ENCODE results near the gene KIAA1755.
"Not testable (repeated sequence)": the region's sequence is repeated elsewhere in the genome, so short reads cannot be mapped to it uniquely, and the experiment has no call there.

The KIAA1755 gene

DNA sequence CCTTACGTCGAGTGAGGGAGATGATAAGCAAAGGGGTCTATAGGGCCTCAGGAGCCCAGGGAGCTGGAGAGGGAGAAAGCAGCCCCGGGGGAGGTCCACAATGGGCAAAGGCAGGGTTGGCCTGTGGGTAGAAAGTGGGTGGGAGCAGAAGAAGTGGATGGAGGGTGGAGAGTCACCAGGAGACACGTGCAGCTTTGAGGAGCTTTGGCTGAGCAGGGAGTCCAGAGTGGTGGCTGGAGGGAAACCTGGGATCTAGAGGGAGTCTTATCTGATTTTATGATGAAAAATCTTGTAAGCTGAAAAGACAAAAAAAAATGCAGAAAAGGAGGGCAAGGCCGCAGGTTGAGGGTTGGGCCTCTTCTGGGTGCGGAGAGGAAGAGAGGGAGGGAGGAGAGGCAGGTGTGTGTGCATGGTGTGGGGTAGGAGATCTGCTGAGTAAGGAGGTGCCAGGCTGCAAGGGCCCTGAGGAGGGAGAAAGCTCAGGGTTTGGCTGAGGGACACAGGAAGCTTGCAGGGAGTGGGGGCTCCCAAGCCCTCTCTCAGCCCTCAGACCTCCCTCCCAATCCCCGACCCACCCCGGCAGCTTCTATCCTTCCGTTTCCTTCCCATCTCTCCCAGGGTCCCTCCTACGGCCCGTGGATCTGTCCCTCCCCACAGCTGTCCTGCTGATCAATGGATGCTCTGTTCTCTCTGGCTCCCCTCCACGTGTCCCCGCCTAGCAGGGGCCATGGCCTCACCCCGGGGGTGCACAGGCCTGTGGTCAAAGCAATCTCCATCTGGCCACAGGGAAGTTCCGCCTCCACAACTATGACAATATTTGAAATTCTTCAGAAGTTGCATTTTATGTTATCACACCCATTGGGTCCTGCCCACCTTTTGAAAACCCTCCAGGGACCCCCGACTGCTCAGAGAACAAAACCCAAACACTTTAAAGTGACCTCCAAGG lies 26.3 kb upstream of the KIAA1755 start:
- DNase-seq = peak; percentile 59

DNA sequence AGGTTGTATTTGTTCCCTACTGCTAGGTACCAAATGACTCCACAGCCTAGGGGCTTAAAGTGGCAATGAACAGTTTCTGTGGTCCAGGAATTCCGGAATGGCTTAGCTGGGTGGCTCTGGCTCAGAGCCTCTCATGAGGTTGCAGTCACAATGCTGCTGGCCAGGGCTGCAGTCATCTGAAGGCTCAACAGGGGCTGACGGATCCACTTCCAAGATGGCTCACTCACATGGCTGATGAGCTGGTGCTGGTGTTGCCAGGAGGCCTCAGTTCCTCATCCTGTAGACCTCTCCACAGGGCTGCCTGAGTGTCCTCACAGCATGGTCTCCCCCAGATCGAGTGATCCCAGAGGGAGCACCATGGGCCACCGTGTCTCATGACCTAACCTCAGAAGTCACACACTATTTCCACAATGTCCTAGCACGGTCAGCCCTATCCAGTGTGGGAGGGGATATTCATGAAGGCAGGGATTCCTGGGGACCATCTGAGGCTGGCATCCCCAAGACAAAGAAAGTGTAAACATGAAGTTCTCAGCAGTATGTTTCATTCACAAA lies 24.4 kb upstream of the KIAA1755 start:
- DNase-seq = no peak

DNA sequence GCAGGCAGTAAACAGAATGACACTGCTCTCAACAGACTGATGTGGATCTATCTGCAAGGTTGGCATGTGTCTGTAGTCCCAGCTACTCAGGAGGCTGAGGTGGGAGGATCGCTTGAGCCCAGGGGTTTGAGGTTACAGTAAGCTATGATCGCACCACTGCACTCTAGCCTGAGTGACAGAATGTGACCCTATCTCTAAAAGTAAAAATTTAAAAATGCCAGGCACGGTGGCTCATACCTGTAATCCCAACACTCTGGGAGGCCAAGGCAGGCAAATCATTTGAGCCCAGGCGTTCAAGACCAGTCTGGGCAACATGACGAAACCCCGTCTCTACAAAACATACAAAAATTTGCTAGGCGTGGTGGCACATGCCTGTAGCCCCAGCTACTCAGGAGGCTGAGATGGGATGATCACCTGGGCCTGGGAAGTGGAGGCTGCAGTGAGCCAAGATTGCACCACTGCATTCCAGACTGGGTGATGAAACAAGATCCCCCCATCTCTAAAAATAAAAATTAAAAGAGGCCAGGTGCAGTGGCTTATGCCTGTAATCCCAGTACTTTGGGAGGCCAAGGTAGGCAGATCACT lies 23.6 kb upstream of the KIAA1755 start:
- not testable (repeated sequence) for DNase-seq

DNA sequence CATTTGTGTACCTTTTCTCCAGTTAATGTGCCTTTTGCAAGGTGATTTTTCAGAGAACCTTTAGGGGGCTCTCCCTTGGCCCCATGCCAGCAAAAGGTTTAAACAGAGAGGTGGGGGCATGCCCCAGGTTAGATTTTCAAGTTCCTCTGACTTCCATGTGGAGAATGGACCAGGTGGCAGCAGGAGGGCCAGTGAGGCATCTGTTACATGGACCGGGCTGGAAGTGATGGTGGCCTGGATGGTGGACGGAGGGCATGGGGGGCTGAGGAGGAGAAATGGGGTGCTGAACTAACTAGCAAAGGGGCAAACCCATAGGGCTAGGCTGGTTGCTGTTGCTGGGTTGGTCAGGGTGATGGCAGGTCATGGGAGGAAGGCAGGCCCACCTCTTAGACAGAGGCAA lies 22.7 kb upstream of the KIAA1755 start:
- DNase-seq = no peak

DNA sequence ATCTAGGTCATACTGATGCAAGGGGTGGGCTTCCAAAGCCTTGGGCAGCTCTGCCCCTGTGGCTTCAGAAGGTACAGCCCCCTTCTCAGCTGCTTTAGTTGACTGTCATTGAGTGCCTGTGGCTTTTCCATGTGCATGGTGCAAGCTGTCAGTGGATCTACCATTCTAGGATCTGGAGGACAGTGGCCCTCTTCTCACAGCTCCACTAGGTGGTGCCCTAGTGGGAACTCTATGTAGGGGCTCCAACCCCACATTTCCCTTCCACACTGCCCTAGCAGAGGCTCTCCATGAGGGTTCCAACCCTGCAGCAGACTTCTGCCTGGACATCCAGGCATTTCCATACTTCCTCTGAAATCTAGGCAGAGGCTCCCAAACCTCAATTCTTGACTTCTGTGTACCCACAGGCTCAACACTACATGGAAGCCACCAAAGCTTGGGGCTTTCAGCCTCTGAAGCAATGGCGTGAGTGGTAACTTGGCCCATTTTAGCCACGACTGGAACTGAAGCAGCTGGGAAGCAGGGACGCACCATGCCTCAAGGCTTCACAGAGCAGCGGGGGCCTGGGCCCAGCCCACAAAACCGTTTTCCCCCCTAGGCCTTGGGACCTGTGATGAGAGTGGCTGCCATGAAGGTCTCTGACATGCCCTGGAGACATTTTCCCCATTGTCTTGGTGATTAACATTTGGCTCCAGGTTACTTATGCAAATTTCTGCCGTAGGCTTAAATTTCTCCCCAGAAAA lies 20.8 kb upstream of the KIAA1755 start:
- not testable (repeated sequence) for DNase-seq

DNA sequence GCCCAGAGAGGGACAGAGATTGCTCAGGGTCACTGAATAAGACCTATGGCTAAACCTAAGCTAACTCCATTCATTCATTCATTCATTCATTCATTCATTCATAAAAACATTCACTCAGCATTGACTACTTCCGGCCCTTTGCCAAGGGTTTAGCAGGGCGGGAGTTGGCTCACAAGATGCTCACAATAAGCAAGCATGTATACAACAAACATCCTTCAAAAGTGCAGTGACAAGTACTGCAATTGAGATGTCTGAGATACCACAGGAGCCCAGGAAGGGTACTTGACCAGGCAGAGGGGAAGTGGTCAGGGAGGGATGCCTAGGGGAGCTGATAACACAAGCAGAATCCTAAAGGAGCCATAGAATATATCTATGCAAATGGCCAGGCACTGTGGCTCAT lies 18.2 kb upstream of the KIAA1755 start:
- DNase-seq = no peak

DNA sequence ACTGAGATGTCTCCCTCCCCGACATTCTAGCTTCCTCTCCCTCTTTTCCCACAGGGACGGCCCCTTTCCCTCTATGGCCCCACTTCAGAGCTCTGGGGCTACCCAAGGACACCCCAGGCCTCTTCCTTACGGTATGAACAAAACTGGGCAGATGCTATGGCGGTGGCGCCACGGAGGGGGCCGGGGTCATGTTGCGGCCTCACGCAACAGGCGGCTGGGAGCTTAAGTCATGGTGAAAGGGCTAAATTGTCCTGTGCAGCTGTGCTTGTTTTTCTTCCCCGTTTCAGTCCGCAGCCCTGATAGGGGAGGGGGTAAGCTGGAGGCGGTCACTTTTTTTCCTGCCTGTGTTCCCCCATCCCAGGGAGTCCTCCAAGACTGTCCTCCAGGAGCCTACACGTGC lies 17.6 kb upstream of the KIAA1755 start:
- no peak for DNase-seq

DNA sequence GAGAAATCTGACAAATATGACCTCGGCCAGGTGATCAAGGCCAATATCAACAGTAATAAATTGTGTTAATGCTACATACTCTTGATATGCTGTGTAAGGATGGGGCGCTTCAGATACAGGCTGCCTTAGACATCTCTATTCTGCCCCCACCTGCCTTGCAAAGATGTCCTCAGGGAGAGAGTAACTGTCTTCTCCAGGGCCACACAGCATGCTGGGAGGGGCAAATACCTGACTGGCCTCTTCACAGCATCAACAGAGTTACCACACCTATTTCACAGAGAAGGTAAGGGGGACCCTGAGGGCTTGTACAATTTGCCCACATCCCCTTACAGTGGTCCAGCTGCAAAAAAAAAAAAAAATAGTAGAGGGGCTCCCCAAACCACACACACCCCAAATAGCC lies 17.2 kb upstream of the KIAA1755 start:
- DNase-seq = no peak

DNA sequence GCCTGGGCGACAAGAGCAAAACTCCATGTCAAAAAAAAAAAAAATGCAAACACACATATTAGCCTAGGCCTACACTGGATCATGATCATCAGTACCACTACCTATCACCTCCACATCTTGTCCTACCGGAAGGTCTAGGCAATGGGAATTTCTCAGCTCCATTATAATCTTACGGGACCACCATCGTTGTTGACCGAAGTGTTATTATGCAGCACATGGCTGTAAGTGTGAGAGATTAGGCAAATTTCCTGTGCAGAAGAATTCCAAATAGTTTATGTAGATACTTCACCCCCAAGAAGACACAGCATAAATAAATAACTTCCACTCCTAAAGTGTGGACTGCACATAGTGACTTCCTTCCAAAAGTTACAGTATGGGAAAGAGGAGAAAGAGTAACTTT lies 16.8 kb upstream of the KIAA1755 start:
- DNase-seq = no peak

DNA sequence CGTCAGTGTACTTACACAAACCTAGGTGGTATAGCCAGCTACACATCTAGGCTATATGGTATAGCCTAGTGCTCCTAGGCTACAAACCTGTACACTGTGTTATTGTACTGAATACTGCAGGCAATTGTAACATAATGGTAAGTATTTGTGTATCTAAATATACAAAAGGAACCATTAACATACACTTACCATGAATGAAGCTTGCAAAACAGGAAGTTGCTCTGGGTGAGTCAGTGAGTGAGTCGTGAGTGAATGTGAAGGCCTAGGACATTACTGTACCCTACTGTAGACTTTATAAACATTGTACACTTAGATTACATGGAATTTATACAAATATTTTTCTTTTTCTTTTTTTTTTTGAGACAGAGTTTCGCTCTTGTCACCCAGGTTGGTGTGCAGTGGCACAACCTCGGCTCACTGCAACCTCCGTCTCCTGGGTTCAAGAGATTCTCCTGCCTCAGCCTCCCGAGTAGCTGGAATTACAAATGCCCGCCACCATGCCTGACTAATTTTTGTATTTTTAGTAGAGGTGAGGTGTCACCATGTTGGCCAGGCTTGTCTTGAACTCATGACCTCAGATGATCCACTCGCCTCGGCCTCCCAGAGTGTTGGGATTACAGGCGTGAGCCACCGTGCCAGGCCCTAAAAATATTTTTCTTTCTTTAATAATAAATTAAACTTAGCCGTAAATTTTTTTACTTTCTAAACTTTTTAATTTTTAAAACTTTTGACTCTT lies 15.4 kb upstream of the KIAA1755 start:
- DNase-seq = peak; percentile 91

DNA sequence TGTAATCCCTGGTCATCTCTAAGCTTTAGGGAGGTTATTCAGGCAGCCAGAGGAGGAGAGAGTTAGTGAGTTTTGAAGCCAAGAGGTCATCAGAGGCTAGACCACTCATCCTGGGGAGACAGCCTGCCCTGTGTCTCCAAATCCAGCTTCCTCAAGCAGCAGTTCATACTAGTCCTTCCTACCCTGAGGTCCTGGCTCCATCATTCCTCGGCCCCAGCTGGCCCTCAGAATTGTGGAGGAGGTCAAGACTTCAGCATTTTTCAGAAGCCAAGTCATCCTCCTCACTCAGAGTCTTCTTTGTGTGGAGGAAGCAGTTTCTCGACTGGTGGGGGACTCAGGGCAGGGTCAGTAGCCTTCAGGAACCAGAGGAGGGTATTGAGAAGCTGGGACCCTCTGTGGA lies 12.4 kb upstream of the KIAA1755 start:
- peak; percentile 43 for DNase-seq

DNA sequence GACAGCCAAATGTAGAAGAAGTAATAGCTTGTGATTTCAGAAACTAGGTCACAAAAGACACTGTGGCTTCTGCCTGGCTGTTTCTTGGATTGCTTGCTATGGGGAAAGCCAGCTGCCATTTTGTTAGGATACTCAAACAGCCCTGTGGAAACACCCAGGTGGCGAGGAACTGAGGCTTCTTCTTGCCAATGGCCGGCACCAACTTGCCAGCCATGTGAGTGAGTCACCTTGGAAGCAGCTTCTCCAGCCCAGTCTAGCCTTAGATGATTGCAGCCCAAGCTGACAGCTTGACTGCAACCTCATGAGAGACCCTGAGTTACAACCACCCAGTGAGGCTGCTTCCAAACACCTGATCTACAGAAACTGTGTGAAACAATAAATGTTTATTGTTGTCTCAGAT lies 11.9 kb upstream of the KIAA1755 start:
- DNase-seq = peak; percentile 66

DNA sequence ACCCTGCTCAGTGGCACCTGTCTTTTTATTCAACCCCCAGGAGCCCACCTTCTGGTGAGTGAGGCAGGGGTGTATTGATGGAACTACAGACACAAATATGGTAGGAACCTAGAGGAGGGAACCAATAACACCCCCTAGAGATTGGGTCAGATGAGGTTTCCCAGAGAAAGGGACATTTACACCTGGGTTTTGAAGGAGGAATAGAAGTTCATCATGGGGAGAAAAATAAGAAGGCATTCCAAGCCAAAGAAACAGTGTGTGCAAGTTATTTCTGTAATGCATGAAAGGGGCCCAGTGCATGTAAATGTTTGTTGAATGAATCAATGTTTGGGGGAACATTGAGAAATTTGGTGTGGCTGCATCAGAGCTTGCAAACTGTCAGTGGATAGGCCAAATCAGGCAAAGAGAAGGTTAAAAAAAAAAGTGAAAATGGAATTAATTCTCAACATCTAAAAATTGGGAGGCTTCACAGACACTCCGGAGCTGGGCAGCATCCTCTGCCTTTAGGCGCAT lies 11.1 kb upstream of the KIAA1755 start:
- DNase-seq = no peak

DNA sequence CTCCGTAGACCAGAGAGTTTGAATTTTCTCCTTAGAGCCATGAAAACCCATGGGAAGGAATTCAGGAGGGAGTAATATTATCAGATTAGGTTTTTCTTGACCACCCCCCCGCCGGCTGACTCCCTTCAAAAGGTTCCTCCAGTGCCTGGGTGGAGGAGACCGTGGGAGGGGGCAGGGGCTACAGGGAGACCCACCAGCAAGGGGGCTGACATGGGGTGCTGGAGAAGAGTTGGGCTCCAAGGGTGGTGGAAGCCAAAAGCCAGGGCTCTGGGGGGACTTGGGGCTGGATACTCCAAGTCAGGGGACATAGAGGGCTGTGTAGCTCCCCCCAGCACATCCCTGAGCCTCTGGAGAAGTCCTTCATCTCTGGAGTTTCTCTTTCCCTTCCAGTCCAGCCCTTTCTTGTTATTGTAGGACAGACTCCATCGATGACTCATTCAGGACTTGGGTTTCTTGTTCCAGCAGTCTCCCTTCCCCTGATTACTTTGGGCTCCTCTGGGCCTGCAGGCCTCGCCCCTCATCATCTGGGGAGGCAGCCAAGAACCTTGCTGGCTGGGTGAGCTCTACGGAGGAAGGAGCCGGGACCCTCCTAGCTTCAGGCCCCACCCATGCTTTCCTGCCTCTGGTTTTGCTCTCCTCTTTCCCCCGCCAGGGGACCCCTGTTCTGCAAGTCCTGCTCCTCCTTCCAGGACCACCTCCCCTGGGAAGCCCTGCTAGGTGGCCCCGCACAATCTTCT lies 10.5 kb upstream of the KIAA1755 start:
- DNase-seq = peak; percentile 98

DNA sequence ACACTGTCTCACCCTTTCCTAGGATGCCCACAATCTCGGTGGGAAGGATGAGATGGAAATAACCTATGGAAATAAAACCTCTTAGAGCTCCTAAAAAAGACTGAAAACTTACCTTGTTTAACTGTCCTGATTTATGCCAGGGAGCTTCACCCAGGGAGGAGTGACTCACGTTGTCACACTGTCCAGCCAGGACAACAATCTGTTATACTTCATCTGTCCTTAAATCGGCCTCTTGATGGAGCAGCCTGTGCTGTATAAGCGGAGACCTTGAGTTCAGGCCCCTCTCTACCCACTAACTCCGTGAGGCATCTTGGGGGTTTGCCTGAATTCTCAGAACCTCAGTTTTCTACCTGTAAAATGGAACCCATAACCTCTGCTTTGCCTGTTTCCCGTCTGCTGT lies 9.2 kb upstream of the KIAA1755 start:
- no peak for DNase-seq

DNA sequence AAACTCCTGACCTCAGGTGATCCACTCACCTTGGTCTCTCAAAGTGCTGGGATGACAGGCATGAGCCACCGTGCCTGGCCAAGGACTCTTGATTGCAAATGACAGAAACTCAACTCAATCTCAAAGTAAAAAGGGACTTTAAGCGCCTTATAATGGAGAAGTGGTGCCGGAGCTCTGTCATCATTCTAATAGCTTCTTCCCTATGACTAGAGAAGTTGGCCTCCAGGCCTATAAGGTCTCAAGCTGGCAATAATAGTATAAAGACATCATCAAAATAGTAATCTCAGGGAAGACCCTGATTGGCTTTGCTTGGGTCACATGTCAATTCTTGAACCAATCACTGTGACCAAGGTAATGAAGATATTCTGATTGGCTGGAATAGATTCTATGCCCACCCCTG lies 8.5 kb upstream of the KIAA1755 start:
- DNase-seq = no peak

DNA sequence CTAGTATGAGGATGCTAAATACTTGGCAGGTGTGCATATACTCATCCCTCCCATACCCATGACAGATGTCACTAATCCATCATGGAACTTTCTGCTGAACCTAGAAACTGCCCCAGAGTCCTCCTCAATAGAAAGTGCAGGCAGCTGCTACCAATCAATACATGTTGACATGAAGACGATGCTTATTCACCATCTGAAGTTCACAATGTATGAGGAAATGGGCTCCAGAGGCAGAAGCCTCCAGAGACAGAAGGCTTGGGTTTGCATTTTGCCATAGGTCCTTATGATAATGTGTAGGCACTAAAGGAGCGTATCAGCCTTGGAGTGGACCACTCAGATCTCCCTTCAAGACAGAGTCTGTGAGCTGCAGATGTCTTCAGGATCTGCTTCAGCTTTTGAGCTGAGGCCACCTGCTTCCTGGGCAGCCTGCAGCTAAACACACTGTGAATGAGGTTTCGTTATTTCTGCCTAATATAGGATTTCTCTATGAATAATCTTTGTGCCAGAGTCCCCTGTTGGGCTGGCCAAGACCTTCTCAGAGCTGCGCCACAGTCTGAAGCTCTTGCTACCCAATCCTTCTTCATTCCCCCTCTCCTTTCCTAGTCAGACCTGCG lies 7.5 kb upstream of the KIAA1755 start:
- no peak for DNase-seq

DNA sequence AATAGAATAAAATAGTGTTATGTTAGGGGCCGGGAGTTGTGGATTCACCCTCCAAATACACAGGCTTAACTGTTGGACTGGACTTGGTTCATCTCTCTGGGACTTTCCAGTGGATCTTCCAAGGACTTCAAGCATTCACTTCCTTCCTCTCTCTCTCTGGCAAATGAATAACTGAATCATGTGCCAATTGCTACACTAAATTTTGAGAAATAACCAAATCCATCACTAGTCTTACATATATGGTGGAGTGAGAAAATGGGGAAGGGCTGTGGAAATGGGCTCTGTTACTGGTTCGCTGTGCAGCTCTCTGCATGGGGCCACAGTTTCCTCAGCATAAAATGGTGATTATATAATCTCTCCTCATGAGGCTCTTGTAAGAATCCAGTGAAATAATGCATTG lies 6.8 kb upstream of the KIAA1755 start:
- no peak for DNase-seq

DNA sequence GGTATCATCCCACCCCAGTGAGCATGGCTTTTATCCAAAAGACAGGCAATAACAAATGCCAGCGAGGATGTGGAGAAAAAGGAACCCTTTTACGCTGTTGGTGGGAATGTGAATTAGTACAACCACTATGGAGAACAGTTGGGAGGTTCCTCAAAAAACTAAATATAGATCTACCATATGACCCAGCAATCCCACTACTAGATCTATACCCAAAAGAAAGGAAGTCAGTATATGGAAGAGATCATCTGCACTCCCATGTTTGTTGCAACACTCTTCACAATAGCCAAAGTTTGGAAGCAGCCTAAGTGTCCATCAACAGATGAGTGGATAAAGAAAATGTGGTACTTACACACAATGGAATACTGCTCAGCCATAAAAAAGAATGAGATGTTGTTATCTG lies 5.9 kb upstream of the KIAA1755 start:
- no peak for DNase-seq

DNA sequence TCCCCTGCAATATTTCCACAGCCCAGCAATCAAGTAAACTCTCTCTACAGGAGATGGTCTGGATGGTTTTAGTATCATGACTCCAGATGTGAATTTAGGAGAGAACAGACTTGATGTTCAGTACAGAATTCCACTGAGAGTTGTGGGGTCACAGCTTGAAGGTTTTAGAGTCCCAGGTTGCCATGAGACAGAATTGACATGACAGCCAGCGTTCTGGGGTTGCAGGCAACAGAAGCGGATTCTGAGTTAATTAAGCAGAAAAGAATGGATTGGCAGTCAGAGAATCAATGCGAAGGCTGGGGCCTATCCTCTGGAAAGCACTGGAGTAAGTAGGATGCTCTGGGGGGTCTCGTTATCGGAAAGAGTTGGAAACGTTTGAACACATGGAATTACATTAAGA lies 2.4 kb upstream of the KIAA1755 start:
- DNase-seq = no peak

DNA sequence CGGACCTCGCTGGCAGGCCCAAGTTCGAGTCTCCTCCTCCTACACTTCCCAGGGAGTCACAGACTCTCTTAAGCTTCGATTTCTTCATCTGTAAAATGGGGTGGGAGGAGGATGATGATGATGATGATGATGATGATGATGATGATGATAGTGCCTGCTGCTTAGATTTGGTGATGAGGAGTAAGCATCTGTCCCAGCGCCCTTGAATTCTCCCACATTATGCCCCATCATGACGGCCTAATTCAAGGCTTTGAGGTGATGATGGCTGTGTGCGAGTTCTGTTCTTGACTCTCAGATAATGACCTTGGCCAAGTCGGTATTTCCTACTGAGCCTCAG lies 487 bp upstream of the KIAA1755 start:
- DNase-seq = no peak

All from fibroblast of skin of scalp (primary cell).